ENCODE data around the gene SLC15A3. TPM values are rescaled to one million over a fixed set of nuclear protein-coding genes. Genes with fewer than 3 reads are reported as not detected.

SLC15A3 gene
- total RNA-seq (2021) (10.2 to 12.1 TPM (median 11.5 TPM) in 3 replicates), Bru-seq, nascent RNA (percentile 41 among the genes with signal in this experiment)
- long read RNA-seq, experiment 1, transcript SLC15A3-201 (8 exons, 2,115 nt) = major isoform, 24 of 31 reads
- long read RNA-seq, experiment 1, partial matches to known transcripts = 1 of 31 reads
- long read RNA-seq, experiment 1, other reads (novel, unspliced or antisense) = 3 of 31 reads
- long read RNA-seq, experiment 2, transcript SLC15A3-201 (8 exons, 2,115 nt) = major isoform, 9 of 20 reads
- long read RNA-seq, experiment 2, partial matches to known transcripts = 3 of 20 reads
- long read RNA-seq, experiment 2, other reads (novel, unspliced or antisense) = 5 of 20 reads
- long read RNA-seq, experiment 3 = 0 reads

DNA sequence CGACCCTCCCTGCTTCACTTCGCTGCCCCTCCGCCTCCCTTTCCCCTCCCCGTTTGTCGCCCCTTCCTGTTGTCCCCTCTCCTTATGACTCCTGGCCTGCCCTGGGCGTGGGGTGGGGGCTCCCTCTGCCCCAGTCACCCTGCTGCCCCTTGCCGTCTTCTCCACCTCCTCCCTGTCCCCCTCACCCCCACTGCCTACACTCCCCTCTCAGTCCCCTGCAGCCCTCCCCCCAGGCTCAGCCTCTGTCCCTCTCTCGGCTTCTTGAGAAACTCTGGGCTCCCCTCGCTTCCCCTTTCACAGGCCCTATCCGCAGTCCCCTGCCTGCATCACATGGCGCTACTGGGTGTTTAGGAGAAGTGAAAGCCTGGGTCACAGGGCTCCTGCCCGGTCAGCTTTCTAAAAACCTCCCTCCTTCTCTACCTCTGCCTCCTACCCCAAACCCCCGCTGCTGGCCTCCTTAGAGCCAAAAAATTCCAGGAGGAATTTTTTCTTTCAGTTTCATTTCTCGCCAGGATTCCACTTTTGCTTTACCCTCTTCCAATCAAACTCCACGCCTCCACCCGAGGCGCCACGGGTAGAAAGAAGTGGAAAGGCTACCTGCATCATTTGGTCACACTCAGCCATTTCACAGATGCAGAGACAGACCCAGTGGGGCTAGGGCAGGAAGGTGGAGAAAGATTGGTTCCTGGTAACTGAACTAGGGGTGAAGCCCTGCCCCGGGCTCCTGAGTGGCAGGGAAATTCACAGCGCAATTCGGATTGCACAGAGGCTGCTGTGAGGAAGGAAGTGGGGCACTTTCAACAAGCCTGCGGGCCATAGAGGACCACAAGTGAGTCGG, at the start of gene SLC15A3:
Gene SLC15A3 (minus strand): TSS at position 273 of the 838 bp plus-strand sequence. CDS start 625 bp downstream, outside the sequence.
- ATAC-seq (peak; percentile 59), DNase-seq (ENCODE audit: low spot score) (peak; percentile 55)
- ChIA-PET POLR2A (interaction anchor here (0.7 kb wide), 1 partner anchor 46 kb away, joined by 4 read pairs; the partner anchor contains the start of gene PRPF19), CTCF (interaction anchor here (0.6 to 2.2 kb wide), 2 partner anchors 28 to 36 kb away, joined by 3 to 7 read pairs; no protein-coding TSS in a partner anchor)
- Mint-ChIP-seq H3K36me3 (no peaks in the 10 kb centered on the region), H3K4me1 (peaks cover 32% of the 10 kb centered on the region), H3K4me3 (peak within 1 kb of the TSS; percentile 69), H3K27ac (peak within 1 kb of the TSS; percentile 92; the same call in 1 of the 2 replicates), H3K27me3 (ENCODE audit: low read depth) (peaks cover 42% of the 10 kb centered on the region), H3K9me3 (no peaks in the 10 kb centered on the region)
- TF ChIP-seq ZNF512 (CRISPR knock-in tag; IDR thresholded peaks at IDR 0.05; ENCODE audit: borderline replicate concordance) (peak; percentile 55; the same call in 1 of the 2 replicates), RELA (CRISPR knock-in tag; IDR thresholded peaks at IDR 0.05; ENCODE audit: borderline replicate concordance) (no peak), FOXK1 (CRISPR knock-in tag; IDR thresholded peaks at IDR 0.05) (peak; percentile 40; the same call in 1 of the 2 replicates)
- TF ChIP-seq, protein P1, sequence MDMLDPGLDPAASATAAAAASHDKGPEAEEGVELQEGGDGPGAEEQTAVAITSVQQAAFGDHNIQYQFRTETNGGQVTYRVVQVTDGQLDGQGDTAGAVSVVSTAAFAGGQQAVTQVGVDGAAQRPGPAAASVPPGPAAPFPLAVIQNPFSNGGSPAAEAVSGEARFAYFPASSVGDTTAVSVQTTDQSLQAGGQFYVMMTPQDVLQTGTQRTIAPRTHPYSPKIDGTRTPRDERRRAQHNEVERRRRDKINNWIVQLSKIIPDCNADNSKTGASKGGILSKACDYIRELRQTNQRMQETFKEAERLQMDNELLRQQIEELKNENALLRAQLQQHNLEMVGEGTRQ (CRISPR knock-in tag; IDR thresholded peaks at IDR 0.05) = peak; percentile 31; the same call in 1 of the 2 replicates

- 0 out of 2 replicates have a peak, but pooled peaks cover 5% of the 10 kb centered on the region for H3K4me1 Mint-ChIP-seq
- no peak for ATAC-seq
- no peak for TF ChIP-seq TP53 (CRISPR knock-in tag; IDR thresholded peaks at IDR 0.05)
- TF ChIP-seq ATF6 (CRISPR knock-in tag; IDR thresholded peaks at IDR 0.05) = no peak
- no peak for TF ChIP-seq TEAD4 (CRISPR knock-in tag; IDR thresholded peaks at IDR 0.05)
- no peak for TF ChIP-seq NR1H2 (CRISPR knock-in tag; IDR thresholded peaks at IDR 0.05)
- no peak for TF ChIP-seq IRF2 (CRISPR knock-in tag; IDR thresholded peaks at IDR 0.05; ENCODE audit: borderline replicate concordance, low read depth)
- no peak for TF ChIP-seq HMGA2 (CRISPR knock-in tag; IDR thresholded peaks at IDR 0.05)
- no peak for TF ChIP-seq NFYB (CRISPR knock-in tag; conservative IDR thresholded peaks at IDR 0.05; ENCODE audit: low read depth)
- TF ChIP-seq JAZF1 (CRISPR knock-in tag; IDR thresholded peaks at IDR 0.05) = no peak
- TF ChIP-seq ZNF532 (CRISPR knock-in tag; IDR thresholded peaks at IDR 0.05; ENCODE audit: borderline replicate concordance) = no peak
- TF ChIP-seq E2F4 (CRISPR knock-in tag; IDR thresholded peaks at IDR 0.05; ENCODE audit: borderline replicate concordance, low read depth) = no peak
- no peak for TF ChIP-seq EMX1 (CRISPR knock-in tag; IDR thresholded peaks at IDR 0.05)
- TF ChIP-seq, protein P2, sequence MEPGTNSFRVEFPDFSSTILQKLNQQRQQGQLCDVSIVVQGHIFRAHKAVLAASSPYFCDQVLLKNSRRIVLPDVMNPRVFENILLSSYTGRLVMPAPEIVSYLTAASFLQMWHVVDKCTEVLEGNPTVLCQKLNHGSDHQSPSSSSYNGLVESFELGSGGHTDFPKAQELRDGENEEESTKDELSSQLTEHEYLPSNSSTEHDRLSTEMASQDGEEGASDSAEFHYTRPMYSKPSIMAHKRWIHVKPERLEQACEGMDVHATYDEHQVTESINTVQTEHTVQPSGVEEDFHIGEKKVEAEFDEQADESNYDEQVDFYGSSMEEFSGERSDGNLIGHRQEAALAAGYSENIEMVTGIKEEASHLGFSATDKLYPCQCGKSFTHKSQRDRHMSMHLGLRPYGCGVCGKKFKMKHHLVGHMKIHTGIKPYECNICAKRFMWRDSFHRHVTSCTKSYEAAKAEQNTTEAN (CRISPR knock-in tag; IDR thresholded peaks at IDR 0.05) = no peak
- TF ChIP-seq, protein P3, sequence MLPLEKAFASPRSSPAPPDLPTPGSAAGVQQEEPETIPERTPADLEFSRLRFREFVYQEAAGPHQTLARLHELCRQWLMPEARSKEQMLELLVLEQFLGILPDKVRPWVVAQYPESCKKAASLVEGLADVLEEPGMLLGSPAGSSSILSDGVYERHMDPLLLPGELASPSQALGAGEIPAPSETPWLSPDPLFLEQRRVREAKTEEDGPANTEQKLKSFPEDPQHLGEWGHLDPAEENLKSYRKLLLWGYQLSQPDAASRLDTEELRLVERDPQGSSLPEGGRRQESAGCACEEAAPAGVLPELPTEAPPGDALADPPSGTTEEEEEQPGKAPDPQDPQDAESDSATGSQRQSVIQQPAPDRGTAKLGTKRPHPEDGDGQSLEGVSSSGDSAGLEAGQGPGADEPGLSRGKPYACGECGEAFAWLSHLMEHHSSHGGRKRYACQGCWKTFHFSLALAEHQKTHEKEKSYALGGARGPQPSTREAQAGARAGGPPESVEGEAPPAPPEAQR (CRISPR knock-in tag; IDR thresholded peaks at IDR 0.05) = no peak
- TF ChIP-seq, protein P4, sequence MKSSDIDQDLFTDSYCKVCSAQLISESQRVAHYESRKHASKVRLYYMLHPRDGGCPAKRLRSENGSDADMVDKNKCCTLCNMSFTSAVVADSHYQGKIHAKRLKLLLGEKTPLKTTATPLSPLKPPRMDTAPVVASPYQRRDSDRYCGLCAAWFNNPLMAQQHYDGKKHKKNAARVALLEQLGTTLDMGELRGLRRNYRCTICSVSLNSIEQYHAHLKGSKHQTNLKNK (CRISPR knock-in tag; IDR thresholded peaks at IDR 0.05) = no peak
These were observed 48.5 kb upstream of the SLC15A3 start for GRCh38 chr11:61000426-61000825.

More at GRCh38 chr11:61000426-61000825, 48.5 kb upstream of the SLC15A3 start:
- H3K27me3 Mint-ChIP-seq (ENCODE audit: low read depth) = peaks cover 40% of the 10 kb centered on the region
- H3K36me3 Mint-ChIP-seq = no peaks in the 10 kb centered on the region
- ChIA-PET POLR2A (no interaction called here), CTCF (no interaction called here)
- H3K9me3 Mint-ChIP-seq = no peaks in the 10 kb centered on the region
- no peak for DNase-seq (ENCODE audit: low spot score)
- no peak overlapping the region for H3K4me3 Mint-ChIP-seq
- no peak overlapping the region for H3K27ac Mint-ChIP-seq
